GM21515 (cell line): Measurements from ENCODE around the gene SPOCK1.
A peak's percentile ranks its signal among the peaks of the same experiment; 100 is the strongest.

Source experiments
- ATAC-seq: cut with Tn5 transposase; IDR thresholded peaks from one replicate; pipeline ENCODE4 v1.9.1; 2021; ENCODE audit not compliant: unreplicated experiment

The SPOCK1 gene

DNA sequence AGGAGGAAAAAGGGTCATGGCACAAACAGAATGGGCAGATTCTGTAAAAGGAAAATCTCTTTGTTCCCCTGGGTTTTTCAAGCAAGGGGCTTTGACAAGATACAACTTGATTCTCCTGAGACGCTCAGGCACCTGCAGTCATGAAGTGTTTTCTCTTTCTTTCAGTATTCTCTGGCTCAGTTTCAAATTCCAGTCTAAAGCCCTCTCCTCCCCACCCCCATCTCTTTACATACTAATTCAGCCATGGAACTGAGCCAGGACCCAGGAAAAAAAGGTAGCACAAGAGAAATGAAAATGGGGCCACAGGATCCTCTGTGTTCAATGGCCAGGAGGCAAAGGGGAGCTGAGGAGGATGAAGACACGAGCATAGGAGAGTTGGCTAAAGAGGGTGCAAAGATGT is 408.4 kb downstream of the SPOCK1 start:
- ATAC-seq, result no peak

DNA sequence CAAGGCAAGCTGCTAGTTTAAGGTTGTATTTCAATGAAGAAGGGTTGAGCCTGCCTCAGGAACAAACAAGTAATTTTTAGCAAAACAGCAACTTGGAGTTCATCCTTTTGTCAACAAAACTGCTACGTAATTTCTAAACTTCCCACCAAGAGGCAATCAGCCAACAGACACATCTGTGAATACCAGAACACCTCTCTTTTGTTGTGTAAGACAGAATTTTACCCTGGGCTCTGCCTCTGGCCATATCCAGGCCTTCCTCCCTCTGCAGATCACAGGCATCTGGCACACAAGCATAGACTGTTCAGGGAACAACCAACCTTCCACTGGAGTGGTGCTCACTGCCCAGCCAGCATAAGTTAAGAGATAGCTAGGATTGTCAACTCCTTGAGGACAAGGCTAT is 409.0 kb downstream of the SPOCK1 start:
- no peak for ATAC-seq

DNA sequence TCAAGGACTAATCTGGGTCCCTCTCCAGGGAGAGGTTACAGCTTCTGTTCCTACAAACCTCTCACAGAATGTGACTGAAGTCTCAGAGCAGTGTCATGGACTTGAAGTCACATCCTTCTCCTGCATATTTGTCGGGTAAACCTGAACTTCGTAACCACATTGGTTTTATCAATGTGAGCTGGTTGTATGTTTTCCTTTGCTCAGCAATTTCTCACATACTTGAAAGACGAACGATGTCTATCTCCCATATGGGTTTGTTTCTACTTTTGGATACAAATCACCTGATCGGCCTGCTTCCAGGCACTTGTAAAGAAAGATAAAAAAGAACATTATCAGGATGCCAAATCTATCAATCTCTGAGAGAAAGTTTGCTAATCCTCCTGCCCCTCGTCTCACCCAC is 411.0 kb downstream of the SPOCK1 start:
- ATAC-seq, result no peak

DNA sequence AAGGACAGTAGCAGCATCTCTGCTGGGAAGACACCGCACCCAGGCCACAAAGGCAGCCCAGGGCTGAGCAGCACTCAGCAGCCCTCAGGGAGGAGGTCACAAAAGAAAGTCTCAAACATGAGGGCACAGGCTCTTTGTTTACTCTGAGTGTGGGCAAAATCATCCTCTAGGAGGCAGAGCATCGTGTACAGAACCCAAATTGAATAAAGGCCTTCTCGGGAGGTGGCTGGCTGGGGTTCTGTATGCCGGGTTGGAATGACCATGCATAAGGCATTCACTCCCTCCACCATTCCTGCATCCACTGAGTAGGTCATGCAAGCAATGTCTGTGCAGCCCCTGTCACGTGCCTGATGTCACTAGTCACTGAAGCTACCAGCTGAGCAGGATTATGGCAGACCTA is 412.8 kb downstream of the SPOCK1 start:
- no peak for ATAC-seq

DNA sequence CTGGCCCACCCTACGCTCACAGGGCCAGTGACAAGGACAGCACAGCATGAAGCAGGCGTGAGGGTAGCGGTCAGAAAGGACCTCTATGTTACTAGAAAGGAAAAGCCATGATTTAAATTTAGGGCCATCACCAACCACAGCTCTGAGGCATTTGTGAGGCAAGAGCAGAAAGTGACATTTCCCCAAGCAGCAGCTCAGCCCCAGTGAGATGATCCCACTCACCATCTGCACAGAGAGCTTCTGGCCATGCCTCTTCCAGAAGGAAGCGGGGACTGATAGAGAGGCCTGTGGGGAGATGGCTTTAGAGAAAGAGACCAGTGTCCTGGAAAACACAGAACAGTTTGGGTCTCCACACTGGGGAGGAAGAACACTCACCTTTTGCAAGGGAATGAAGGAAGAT is 413.9 kb downstream of the SPOCK1 start:
- no peak for ATAC-seq

DNA sequence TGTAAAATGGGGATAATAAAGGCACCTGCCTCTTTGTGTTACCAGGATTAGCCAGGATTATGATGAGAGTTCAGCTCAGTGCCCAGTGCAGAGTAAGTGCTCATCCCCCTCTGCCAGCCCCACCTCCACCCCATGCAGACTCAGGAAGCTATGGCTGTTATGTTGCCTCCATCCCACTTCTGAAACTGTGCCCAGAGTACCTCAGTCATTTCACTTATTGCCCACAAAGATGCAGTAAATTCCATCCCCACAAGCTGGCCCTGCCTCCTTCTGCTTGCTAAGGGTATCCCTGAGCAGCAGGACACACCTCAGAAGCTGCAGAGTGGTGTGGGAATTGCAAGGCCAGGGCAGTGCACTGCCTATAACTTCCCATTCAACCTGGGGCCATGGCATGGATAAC is 415.1 kb downstream of the SPOCK1 start:
- no peak for ATAC-seq

DNA sequence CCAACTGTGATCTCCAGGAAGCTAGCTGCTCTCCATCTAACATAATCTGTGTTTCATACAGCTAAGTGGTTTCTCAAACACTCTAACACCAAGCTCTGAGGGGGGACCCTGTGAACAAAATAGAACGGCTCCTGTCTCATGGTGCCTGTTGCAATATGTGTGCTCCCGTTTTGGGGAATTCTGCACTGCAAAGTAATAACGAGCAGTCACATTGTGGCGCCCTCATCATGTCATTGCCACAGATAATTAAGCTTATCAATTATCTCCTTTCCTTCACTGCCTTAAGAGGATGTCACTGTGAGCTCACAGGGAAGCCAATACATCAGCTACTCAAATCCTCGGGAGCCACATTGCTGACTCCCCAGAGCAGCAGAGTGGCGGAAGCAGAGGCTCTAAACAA is 416.2 kb downstream of the SPOCK1 start:
- no peak for ATAC-seq

DNA sequence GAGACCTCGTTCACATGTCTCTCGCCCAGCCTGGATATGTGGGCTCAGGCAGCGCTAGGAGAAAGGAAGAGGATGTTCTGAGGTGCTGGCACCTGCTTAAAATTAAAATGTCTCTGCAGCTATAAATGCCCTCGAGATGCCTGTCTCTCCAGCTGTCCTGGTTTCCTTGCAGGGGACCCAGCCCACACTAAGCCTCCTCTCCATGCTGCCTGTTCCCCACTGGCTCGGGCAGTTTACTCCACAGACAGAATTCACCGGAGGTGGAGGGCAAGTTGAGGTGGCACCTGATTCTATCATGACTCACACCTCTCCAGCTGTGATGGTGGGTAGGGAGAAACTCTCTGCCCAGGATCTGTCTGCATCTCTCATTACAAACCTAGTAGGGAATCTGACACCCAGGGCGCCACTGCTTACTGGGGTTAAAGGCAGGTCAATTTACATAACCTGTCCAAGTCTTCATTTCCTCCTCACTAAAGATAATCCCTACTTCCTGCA is 420.9 kb downstream of the SPOCK1 start:
- ATAC-seq, result no peak

DNA sequence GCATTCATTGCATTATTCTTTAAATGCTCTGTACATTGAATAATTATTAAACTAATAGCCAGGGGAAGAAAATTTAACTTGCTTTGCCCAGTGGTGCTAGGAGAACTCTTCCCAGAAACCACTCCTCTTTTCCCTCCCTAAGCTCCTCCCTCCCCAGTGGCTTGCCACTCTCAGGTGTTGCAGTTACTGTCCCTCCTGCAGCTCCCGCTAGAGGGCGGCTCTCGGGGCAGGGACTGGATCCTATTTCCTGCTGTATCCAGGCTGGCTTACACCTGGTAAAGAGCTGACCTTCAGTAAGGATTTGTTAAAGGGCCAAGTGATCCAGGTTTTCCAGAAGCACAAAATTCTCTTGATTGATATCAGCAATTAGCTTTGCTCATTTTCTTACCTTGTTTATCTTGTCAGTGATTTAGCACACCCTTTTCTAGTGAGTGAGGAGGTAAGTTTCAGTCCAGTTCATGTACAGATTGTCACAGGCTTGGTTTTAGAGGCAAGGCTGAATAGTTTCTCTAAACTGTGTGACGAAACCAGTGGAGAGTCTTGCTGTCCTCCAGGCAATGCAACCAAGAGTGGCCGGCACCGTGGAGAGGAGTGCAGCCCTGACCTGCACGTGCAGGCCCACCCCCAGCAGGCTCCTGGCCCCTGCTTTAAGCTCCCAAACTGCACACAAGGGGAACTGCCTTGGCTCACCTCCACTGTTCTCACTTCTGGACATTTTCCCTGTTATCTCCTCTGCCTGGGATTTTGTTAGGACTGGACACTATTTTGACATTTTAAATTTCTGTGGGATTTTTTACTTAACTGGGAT is 423.8 kb downstream of the SPOCK1 start:
- peak; percentile 82 for ATAC-seq

DNA sequence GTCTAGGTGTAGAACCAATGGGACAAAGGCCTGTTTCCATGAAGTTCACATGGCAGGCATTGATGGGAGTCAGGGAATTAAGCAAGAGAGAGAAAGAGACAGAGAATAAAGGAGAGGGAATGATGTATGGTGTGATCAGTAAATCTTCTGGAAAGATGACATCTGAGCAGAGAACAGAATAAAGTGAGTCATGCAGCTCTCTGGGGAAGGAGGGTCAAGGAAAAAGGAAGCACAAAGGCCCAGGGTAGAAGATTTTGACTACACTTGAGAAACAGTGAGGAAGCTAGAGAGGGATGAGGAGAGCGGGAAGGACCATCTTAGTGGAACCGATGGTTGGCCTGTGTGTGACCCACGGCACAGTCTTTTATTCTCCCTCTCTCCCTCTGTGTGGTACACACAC is 425.9 kb downstream of the SPOCK1 start:
- ATAC-seq, result no peak

DNA sequence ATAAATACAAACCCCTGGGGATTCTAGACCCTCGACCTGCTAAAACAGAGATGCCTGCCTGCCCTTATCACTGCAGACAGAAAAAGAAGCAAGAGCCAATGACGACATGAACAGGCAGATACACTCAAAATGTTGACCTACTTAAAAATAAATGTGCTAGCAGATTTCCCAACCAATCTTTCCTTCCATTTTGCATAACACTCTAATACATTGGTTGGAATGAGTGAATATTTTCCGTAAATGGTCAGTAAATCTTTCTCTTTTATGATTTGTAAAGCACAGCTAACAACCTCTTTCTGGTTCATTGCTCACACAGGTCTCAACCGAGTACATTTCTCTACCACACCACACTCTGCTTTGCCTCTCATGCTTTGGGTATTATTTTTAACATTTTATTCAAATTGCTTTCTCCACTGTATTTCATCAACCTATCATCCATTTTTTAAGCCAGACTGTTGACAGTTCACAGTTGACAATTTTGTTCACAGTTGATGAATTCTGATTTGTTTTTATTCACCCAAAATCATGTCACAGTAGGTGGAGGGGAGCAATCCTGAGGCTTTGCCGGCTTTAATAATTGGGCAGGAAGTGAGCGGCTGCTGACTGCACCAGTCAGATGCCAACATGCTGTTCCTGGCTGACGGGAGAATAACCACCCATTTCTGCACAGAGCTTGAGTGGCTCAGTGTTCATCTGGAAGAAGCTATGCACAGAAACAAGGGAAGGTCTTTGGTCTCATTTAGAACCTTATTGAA is 426.6 kb downstream of the SPOCK1 start:
- ATAC-seq, result no peak

DNA sequence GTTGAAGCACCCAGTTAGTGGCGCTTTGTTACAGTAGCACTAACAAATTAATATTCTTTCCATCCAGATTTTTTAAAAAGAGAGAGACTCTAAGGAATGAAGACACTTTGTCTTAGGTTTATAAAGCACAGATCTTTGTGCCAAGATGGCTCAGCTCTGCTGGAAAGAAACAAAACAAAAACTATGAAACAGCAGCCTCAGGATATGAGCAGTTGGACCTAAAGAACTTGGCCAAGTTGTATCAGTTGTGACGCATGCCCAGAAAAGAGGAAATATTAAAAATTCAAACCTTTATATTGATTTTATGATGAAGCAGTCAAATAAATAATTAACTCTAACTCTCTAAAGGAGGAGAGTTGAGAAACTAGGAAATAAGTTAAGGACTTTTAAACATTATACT is 427.2 kb downstream of the SPOCK1 start:
- no peak for ATAC-seq

DNA sequence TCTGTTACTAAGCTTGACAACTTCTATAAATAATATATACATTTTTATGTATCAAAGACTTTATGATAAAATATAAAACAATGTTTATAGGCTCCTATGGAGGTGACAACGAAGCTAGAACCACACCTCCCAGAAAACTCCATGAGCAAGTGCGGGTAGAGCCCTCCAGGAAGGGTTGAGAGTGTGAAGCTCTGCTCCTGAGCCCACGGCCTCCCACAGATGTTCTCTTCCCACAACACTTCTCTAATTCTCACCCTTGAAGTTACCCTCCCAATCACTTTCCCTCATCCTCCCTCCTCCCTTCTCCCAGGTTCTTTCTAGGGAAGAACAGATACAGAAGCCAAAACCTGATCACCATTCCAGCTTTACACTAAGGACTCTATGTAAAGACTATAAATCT is 427.6 kb downstream of the SPOCK1 start:
- ATAC-seq, result no peak

DNA sequence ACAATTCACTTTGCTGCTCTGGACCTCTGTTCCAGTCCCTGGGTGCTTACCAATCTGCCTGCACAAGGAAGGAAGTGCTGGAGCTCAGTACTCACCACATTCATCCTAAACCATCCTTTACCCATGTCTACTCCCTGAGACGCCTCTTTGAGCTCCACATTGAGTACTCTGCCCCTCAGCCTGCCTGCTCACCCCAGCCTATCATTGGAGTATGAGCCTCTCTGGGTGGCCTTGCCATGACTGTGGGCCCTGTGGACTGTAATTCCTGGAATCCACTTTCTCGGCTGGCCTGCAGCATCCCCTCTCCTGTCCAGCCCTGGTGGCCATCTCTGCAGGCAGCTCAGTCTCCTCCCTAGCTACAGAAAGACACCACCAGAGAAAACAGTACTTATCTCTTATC is 428.6 kb downstream of the SPOCK1 start:
- ATAC-seq, result no peak

DNA sequence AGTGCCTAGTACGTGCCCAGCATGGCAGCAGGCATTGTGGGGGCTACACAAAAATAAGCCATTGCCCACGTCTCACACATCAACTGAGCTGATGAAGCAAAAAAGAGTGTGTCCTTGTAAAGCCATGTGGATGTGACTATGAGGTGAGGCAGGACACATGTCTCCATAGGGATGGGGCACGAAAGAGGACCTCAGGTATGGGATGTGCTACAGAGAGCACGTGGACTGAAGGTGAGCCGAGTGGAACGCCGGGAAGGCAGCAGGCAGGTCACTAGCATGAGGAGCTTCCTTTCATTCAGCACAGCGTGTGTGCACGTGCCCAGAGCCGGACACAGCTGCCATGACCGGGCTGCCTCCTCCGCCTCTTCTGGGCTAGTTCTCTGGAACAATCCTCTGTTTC is 429.8 kb downstream of the SPOCK1 start:
- no peak for ATAC-seq

DNA sequence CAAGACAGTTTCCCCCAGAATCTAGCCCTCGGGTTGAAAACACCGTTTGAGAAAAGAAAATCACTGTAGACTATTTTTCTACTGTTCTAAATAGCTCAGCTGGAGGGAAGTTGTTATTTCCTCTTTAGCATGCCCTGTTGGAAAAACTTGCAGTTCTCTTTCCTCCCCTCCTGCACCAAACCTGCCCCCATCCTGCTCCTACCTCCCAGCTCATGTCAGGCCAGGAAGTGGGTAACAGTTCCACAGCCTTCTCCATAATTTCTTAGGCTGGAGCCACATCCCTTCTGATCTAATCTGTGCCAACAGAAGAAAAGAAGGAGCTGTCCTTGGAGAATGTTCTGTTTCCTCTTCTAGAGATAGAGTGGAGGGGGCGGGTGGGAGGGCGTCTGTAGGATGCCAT is 437.7 kb downstream of the SPOCK1 start:
- ATAC-seq, result no peak

DNA sequence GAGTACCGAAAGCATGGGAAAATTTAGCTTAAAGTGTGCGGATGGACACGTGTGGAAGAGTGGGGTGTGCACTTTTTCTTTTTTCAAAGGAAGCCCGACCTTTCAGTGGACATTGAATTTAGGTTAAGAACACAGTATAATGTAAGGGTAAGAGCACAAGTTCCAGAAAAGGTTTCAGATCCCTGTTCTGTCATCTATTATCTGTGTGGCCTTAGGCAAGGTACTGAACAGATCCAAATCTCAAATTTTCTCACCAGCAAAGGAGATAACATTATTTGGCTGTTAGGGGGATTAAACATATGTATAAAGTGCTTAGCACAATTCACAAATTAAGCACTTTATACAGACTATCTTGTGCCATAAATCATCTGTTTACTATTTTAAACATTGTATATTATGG is 441.0 kb downstream of the SPOCK1 start:
- no peak for ATAC-seq

DNA sequence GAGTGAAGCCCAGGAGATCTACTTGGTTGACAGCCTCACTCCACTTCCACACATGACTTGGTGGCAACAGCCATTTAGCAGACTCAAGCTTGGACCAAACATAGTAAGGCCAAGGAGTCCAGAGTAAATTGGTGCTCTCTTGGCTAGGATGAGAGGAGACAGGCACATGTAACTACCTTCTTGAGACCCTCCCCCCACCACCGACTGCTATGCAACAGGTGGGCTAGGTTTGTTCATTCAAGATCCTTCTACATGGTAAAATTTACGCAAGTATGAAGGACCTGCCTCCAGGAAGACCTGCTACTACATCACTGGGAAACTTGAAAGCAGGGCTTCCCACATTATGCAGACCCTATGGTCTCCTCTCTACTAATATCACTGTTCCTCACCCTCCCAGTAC is 442.4 kb downstream of the SPOCK1 start:
- no peak for ATAC-seq

DNA sequence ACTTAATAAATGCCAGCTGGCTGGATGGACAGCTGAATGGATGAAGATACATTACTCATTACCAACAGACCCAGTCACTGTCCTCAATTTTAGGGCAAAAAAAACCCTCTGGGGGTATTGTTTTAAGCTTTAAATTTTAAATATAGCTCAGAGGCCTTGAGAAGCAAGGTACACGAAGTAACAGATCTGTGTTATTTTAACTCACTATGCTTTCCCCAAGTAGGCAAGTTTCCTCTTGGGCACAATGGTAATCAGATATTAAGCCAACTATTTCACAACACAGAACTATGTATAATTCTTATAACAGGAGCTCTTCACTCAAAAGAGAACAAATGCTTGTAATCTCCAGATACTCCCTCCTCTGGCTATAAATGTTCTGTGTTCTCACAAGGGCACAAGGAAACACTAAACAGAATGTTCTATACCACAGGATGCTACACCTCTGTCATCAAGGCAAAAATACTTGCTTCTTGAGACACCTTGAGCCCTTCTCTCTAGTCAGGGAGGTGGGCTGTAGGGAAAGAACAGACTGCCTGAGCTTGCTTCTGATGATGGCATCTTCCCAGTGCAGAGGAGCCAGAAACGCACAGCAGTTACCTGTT is 443.8 kb downstream of the SPOCK1 start:
- ATAC-seq, result no peak

DNA sequence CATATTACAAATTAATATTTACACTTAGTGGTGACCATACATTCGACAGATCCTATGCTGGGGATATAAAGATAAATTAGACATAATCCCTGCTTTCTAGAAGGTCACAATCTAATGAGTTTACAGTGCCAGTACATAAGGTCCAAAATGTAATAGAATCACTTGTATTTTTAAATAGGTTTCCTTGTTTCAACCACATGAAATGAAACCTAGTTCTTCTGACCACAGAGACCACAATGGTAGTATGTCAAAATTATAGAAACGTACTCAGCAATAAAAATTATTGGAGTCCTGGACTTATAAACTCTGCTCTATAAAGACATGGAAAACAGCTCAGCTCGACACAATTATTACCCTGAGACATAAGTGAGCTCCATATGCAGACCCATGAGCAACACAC is 444.3 kb downstream of the SPOCK1 start:
- ATAC-seq, result no peak

DNA sequence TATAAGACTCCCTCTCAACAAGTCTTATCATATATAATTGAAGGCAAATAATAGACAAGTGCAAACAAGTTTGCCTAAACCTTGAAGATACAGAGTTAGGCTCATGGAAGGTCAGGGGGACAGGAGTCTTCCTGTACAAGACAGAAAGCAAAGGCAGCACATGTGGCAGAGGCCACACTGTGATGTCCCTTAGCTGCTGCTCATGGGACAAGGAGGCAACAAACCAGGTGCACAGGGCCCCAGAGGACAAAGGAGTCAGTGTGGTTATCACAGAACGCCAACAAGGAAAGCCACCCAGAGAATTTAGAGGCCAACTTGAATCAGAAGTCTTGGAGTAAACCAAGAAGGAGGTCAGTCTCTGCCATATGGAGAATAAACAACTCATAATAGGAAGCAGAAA is 444.8 kb downstream of the SPOCK1 start:
- no peak for ATAC-seq

DNA sequence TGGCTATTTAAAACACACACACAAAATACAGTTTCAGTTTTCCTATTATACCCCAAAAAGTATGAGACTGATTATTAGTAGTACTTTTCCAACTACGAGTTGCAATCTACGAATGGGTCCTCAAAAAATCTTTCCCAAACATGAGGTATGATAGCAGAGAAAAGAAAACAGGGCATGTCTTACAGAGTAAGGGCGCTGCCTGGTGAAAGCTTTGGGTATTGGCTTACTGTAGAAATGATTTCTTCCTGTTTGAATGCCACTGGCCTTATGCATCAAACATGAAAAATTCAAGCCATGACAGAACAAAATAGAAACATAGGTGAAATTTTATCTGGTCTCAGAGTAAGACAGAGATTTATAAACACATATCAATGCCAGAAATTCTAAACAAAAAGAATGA is 448.0 kb downstream of the SPOCK1 start:
- ATAC-seq, result no peak
